KOPT-K1 (cell line): Measurements from ENCODE around the gene TRAF3IP3.
A peak's percentile ranks its signal among the peaks of the same experiment; 100 is the strongest.

ENCODE experiments used
- H3K27ac ChIP-seq: fragments of 200-600 bp; sonication (generic); 2 replicates; pipeline ENCODE4 v1.5.1; 2016; ENCODE audit warnings: antibody characterized with exemption, mild to moderate bottlenecking, low read depth, low read length; ENCODE audit not compliant: poor library complexity, severe bottlenecking
- H3K36me3 ChIP-seq: fragments of 200-600 bp; sonication (generic); 2 replicates; pipeline ENCODE4 v1.5.1; 2017; ENCODE audit warnings: antibody characterized with exemption, mild to moderate bottlenecking, low read length, moderate library complexity; ENCODE audit not compliant: insufficient read depth
- H3K9me3 ChIP-seq: fragments of 200-600 bp; sonication (generic); 2 replicates; pipeline ENCODE4 v1.5.1; 2017; ENCODE audit warnings: antibody characterized with exemption, low read length, mild to moderate bottlenecking; ENCODE audit not compliant: insufficient read depth, poor library complexity, severe bottlenecking

TRAF3IP3 gene

DNA sequence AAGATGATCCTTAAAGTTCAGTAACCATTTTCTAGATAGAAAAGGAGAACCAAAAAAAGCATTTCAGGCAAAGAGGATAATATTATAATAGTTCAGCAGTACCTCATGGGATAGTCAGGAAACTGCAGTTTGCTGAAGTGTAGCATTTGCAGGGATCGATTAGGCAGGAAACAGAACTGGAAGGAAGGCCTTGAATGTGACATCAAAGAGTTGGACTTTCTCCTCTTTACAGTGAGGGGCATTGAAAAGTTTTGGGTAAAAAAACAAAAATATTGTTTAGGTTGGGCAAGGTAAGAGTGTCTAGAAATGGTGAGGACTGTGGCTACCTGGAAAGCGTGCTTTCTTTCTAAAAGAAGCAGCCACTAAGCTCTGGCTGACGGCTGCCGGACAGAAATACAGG is 58.0 kb downstream of the TRAF3IP3 start:
- Histone ChIP-seq H3K9me3 (no peaks in the 10 kb centered on the region), H3K36me3 (no peaks in the 10 kb centered on the region), H3K27ac (no peak overlapping the region)

DNA sequence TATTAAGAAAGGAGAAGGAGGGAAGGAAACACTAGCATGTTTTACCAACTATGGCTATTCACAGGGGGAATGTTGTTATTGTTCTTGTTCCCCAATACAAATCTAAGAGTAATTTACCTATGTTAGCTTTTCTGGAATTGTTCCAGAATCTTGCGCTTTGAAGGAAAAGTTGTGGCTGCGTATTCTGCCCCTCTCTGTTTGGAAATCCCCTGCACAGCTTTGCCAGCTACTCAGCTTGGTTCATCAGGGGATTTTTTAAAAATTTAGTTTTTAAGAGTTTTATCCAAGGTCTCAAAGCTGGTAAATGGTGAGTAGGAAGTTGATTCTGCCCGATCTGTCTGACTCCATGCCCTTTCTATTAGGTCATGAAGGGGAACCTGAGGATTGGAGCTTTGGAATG is 59.6 kb downstream of the TRAF3IP3 start:
- H3K36me3 ChIP-seq: no peaks in the 10 kb centered on the region
- H3K27ac ChIP-seq: no peak overlapping the region
- H3K9me3 ChIP-seq: no peaks in the 10 kb centered on the region

DNA sequence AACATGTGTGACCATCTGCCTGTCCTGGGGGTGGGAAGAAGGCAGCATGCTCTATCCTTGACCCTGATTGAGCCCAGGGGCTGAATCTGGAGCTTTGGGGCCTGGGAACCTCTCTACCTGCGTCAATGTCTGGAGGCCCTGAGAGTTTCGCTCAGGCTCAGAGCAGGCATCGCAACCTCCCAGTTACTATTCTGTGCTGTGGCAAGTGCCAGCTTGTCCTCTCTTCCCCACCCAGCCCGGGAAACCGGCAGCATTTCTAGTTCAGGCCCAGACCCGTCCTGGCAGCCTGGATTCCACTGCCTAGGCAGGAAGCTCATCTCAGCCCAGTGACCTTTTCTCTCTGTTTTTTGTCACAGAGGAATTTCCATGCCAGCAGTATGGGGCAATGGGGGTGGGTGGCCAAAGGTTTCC is 60.1 kb downstream of the TRAF3IP3 start:
- no peaks in the 10 kb centered on the region for H3K36me3 ChIP-seq
- no peak overlapping the region for H3K27ac ChIP-seq
- H3K9me3 ChIP-seq: no peaks in the 10 kb centered on the region

DNA sequence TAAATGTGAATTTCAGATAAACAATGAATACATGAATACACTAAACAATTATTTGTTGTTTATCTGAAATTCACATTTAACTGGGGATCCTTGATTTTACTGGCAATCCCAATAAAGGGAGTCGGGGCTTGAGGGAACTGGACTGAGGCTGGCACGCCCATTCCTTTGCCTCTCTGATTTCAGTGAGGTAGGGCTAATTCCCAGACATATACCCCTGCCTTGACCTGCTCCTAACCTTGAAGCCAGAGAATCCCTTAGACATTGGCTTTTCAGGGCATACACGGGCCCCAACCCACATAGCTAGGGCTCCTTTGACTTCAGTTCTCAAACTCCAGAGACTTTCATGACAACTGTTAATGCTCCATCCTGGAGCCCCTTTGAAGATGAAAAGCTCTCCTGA is 61.1 kb downstream of the TRAF3IP3 start:
- Histone ChIP-seq H3K9me3 (no peaks in the 10 kb centered on the region), H3K36me3 (no peaks in the 10 kb centered on the region), H3K27ac (no peak overlapping the region)

DNA sequence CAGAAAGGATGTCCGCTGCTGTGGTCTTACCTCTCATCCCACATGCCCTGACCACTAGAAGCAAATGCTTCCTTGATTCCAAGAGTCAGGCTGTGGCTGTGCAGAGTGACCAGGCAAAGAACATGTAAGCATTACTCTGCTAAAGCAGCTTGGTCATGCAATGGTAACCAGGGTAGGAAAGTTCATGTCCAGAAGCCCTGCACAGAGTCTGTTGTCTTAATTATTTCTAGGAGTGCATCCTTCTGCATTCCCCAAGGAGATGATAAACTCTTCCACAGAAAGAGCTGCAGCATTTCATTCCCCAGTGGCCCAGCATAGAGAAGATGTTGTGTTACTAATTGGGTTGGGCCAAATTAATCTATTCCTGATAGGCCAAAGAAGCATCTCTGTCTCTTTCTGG is 61.8 kb downstream of the TRAF3IP3 start:
- H3K9me3 ChIP-seq: no peaks in the 10 kb centered on the region
- H3K27ac ChIP-seq: no peak overlapping the region
- H3K36me3 ChIP-seq: no peaks in the 10 kb centered on the region

DNA sequence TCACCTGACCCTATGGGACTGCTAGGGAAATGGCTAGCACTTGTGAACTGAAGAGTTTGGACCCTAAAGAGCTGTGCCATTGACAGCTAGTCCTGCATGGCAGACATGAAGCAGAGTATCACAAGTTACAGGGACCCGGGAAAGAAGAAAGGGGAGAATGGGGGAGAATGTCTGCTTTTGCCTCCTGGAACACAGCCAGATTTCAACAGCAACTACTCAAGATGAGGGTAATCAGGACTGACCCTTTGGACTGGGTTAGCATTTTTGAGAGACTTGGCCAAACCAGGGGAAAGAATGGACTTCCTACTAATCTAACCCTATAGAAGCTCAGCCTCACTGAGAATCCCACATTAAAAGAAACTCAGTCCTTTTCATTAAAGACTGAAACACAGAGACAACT is 63.2 kb downstream of the TRAF3IP3 start:
- Histone ChIP-seq H3K9me3 (no peaks in the 10 kb centered on the region), H3K27ac (no peak overlapping the region), H3K36me3 (no peaks in the 10 kb centered on the region)

DNA sequence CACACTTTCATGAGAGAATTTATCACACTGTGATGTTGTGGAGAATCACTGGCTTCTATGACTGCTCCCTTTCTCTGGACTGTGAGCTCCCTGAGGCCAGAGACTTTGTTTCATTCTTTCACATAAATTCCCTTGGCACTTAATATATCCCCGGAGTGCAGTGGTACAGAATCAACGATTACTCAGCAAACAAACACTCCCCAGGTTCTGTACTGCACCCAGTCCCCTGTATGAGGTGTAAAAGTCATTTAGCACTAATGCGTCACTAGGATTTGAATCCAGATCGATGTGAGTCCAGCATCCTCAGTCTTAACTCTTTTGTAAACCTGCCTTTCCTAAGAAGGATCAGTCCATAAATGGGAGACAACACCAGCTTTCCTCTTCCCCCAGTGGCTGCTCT is 65.1 kb downstream of the TRAF3IP3 start:
- Histone ChIP-seq H3K9me3 (no peaks in the 10 kb centered on the region), H3K36me3 (no peaks in the 10 kb centered on the region), H3K27ac (no peak overlapping the region)

DNA sequence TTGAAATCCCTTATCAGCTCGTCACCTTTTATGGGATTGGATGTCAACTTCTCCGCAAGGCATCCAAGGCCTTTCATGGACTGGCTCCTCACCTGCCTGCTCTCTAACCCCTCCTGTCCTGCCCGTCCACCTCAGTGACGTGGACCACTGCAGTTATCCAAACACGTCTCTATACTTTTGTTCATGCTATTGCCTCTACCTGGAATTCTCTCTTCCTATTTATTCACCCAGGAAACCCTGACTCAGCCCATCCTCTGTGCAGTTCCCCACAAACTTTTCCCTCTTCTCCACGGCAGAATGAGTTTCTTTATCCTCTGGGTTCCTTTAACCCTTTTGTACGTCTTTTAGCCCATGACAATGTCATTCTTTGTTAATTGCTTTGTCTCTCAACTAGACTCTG is 66.9 kb downstream of the TRAF3IP3 start:
- H3K9me3 ChIP-seq: no peaks in the 10 kb centered on the region
- no peaks in the 10 kb centered on the region for H3K36me3 ChIP-seq
- H3K27ac ChIP-seq: no peak overlapping the region

DNA sequence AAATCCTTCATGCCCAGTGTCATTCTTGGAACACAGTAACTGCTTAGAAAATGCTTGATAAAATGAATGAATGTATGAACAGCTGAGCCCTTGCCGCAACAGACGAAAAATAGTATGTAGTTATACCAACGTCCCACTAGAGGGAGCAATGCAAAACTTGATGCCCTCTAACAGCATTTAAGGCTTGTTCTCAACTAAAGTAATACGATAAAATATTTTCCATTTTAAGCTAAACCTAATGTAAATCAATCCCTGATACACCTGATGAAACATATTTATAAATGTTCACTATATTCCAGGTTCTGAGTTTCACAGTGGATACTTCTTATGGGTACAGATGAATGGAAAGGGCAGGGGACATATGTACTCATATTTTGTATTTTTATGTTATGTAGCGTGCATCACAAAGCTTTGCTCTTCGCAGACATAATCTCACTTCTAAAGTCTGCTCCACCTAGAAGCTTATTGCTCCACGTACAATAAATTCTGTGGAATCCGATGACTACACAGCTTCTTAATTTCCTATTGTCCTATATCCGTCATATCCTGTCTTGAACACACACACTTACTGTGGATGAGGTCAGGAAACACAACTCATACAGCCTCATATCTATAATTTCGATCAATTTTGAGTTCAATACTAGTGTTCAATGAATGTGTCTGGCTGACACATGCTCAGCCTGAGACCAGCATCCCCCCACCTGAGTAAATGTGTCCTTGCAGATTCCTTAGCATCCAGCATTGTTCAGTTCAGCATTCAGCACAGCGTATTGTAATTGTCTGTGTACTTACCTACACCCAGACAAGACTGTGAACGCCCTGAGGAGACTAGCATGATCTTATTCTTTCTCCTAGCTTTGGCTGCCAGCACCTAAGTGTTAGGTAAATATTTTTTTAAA is 67.5 kb downstream of the TRAF3IP3 start:
- no peaks in the 10 kb centered on the region for H3K36me3 ChIP-seq
- no peak overlapping the region for H3K27ac ChIP-seq
- H3K9me3 ChIP-seq: no peaks in the 10 kb centered on the region

DNA sequence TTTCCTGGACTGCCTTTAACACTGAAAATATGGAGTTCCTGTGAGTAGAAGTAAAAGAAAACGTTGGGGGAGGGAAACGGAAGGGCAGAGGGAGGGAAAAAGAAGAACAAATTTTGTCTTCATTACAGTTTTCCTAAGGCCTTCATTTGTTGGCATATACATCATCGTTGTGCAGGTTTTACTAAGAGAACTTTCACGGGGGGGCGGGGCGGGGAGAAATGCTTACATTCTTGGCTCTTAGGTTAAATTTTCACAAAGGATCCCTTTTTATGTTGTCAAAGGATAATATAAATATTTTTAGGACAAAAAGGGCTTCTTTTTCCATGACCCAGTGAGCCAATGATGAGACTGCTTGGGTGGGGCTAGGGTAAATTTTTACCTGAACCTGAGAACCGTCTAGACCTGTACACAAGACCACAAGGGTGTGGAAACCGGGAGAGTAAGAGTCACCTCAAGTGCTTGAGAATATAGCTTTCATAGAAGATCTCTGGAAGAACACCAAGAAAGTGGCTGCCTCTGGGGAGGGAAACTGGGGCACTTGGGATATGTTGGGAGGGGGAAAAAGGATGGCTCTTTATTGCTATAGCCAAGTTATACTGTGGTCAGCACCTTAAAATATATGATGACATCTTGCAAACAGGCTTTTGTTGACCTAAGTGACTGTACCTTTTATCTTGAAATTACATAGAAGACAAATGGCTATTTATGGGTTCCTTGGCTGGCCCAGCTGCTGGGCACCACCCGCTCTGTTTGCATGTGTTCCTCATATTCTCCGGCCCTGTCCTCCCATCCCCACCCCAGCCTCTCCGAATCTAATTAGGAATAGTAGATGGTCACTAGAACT is 70.0 kb downstream of the TRAF3IP3 start:
- peaks cover 7% of the 10 kb centered on the region for H3K36me3 ChIP-seq
- no peak overlapping the region for H3K27ac ChIP-seq

DNA sequence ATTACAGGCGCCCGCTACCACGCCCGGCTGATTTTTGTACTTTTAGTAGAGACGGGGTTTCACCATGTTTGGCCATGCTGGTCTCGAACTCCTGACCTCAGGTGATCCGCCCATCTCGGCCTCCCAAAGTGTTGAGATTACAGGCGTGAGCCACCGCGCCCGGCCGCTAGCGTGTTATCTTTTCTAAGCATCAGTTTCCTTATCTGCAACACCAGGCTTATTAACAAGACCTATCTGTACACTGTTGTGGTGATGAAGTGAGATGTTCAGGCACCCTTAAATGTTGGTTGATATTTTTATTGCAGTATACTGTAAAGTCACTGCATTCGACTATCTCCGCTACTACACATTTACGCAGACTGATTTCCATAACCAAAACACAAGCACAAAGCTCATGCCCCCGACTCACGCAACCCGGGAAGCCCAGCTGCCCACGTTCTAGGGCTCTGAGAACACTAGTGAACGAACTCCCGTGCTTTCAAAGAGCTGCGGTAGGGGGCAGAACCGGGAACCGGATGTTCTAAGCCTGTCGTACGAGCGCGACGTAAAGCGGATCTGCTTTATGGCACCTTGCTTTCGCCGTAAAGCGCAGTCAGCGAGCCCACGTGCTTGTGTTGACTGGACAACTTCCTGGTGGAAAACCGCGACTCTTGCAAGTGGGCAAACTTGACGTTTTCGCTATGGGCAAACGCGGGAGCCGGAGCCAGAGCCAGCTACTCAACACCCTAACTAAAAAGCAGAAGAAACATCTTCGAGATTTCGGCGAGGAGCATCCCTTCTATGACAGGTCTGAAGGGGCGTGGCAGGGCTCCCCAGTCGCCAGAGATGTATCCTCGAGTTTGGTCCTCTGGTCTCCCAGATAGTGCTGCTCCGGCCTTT is 71.8 kb downstream of the TRAF3IP3 start, which contains the start of gene UTP25:
Gene UTP25 (plus strand): TSS at position 589 of the 879 bp plus-strand sequence. CDS start 92 bp downstream, at position 681.
- H3K27ac ChIP-seq: peak within 1 kb of the TSS; percentile 59

More for the DNA sequence above, 70.0 kb downstream of the TRAF3IP3 start:
- H3K9me3 ChIP-seq: no peaks in the 10 kb centered on the region

DNA sequence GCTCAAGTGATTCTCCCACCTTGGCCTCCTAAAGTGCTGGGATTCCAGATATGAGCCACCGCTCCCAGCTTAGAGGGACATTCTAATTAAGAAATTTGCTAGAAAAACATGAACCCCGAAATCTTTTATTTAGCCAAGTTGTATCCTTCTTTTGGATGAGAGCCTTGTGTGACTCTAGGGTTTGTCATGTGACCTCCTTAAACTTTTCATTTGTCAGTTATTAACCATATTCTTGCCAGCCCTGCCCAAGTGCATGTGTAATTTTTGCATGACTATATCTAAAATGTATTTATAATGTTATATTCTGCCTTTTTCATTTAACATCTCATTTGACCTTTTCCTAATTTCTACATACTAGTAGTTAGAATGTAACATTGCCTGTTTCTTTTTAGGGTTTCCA is 73.9 kb downstream of the TRAF3IP3 start:
- Histone ChIP-seq H3K36me3 (peaks cover 45% of the 10 kb centered on the region), H3K27ac (no peak overlapping the region), H3K9me3 (no peaks in the 10 kb centered on the region)

More for the DNA sequence above, 71.8 kb downstream of the TRAF3IP3 start, which contains the start of gene UTP25:
- H3K9me3 ChIP-seq: no peaks in the 10 kb centered on the region
- H3K36me3 ChIP-seq: peaks cover 24% of the 10 kb centered on the region

DNA sequence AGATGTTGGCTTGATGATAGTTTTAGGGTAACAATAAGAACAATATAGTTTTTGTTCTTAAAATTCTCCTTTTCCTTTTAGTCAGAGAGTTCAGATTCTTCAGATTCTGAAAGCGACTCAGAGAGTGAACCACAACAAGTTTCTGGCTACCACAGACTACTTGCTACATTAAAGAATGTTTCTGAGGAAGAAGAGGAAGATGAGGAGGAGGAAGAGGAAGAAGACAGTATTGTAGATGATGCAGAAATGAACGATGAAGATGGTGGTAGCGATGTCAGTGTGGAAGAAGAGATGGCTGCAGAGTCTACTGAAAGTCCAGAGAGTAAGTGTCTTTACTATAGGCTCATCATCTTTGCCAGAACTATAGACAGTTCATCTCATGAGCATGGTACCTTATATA is 74.9 kb downstream of the TRAF3IP3 start:
- no peak overlapping the region for H3K27ac ChIP-seq
- no peaks in the 10 kb centered on the region for H3K9me3 ChIP-seq
- peaks cover 55% of the 10 kb centered on the region for H3K36me3 ChIP-seq

DNA sequence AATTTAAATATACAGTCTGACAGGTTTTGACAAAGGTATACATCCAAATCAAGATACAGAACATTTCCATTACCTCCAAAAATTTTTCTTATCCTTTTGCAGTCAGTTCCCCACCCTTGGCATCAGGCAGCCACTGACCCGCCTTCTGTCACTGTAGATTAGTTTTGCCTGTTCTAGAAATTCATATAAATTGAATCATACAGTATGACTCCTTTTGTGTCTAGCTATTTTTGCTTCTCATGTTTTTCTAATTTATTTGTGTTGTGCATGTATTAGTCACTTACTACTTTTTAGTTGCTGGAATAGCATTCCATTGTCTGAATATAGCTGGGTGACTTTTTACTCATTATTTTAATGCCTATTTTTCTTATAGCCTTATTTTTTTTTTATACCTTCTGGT is 75.8 kb downstream of the TRAF3IP3 start:
- Histone ChIP-seq H3K9me3 (no peaks in the 10 kb centered on the region), H3K27ac (no peak overlapping the region), H3K36me3 (peaks cover 64% of the 10 kb centered on the region)
